ENCODE data around the gene TUBA8. TPM values are rescaled to one million over a fixed set of nuclear protein-coding genes. Genes with fewer than 3 reads are reported as not detected.

TUBA8 gene
- total RNA-seq, 4 donors from 2014 or later, result 1.7 to 7.1 (median 2.6) TPM

DNA sequence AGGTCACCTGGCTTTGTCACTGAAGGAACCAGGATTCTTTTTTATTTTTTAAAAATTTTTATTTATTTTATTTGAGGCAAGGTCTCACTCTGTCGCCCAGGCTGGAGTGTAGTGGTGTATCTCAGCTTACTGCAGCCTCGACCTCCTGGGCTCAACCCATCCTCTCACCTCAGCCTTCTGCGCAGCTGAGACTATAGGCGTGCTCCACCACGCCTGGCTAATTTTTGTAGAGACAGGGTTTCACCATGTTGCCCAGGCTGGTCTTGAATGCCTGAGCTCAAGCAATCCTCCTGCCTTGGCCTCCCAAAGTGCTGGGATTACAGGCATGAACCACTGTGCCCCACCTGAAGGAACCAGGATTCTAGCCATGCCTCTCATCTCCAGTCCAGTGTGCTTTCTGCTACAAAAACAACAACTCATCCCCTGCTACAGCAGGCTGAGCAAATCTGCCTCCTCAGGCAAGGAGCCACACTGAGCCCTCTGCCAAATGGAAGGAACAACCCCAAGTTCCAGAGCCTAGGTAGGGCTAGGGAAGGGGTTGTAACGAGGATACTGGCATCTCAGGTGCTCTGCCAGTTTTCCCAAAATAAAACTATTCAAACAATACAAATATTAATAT is 35.4 kb upstream of the TUBA8 start:
- TF ChIP-seq, protein P1, sequence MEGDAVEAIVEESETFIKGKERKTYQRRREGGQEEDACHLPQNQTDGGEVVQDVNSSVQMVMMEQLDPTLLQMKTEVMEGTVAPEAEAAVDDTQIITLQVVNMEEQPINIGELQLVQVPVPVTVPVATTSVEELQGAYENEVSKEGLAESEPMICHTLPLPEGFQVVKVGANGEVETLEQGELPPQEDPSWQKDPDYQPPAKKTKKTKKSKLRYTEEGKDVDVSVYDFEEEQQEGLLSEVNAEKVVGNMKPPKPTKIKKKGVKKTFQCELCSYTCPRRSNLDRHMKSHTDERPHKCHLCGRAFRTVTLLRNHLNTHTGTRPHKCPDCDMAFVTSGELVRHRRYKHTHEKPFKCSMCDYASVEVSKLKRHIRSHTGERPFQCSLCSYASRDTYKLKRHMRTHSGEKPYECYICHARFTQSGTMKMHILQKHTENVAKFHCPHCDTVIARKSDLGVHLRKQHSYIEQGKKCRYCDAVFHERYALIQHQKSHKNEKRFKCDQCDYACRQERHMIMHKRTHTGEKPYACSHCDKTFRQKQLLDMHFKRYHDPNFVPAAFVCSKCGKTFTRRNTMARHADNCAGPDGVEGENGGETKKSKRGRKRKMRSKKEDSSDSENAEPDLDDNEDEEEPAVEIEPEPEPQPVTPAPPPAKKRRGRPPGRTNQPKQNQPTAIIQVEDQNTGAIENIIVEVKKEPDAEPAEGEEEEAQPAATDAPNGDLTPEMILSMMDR (IDR thresholded peaks at IDR 0.05), result no peak
- no peak for TF ChIP-seq POLR2AphosphoS5 (IDR thresholded peaks at IDR 0.05)
- TF ChIP-seq EP300 (IDR thresholded peaks at IDR 0.05), result no peak
- TF ChIP-seq POLR2A (IDR thresholded peaks at IDR 0.05), result no peak
- no peak overlapping the region for H3K4me3 ChIP-seq
- H3K4me1 ChIP-seq, result peaks cover 42% of the 10 kb centered on the region
- H3K36me3 ChIP-seq, result peaks cover 7% of the 10 kb centered on the region
- no peak overlapping the region for H3K27ac ChIP-seq
- WGBS, result 84% methylated on average over 6 of the region's 6 CpGs
- no peaks in the 10 kb centered on the region for H3K9me3 ChIP-seq
- DNase-seq (ENCODE audit: low spot score in 2 of 2), result no peak
- no peaks in the 10 kb centered on the region for H3K27me3 ChIP-seq

- DNase-seq (ENCODE audit: low spot score in 2 of 2), result no peak
- 26% methylated on average over 13 of the region's 13 CpGs for WGBS
- no peak overlapping the region for H3K4me3 ChIP-seq
- no peaks in the 10 kb centered on the region for H3K27me3 ChIP-seq
- TF ChIP-seq EP300 (IDR thresholded peaks at IDR 0.05), result no peak
- TF ChIP-seq, protein P1 (IDR thresholded peaks at IDR 0.05), result peak; percentile 71 to 94
- H3K9me3 ChIP-seq, result no peaks in the 10 kb centered on the region
- peak overlapping the region; percentile 87 for H3K27ac ChIP-seq
- peaks cover 42% of the 10 kb centered on the region for H3K4me1 ChIP-seq
- H3K36me3 ChIP-seq, result peaks cover 14% of the 10 kb centered on the region
Measured at GRCh38 chr22:18075720-18076497, 34.7 kb upstream of the TUBA8 start.

- H3K4me1 ChIP-seq, result peaks cover 43% of the 10 kb centered on the region
- peak overlapping the region; percentile 82 for H3K4me3 ChIP-seq
- no peak for TF ChIP-seq POLR2A (IDR thresholded peaks at IDR 0.05)
- TF ChIP-seq EP300 (IDR thresholded peaks at IDR 0.05), result no peak
- no peak for TF ChIP-seq POLR2AphosphoS5 (IDR thresholded peaks at IDR 0.05)
- TF ChIP-seq, protein P1 (IDR thresholded peaks at IDR 0.05), result no peak
- no peak for DNase-seq (ENCODE audit: low spot score in 2 of 2)
- 4% methylated on average over 9 of the region's 10 CpGs for WGBS
- H3K27me3 ChIP-seq, result no peaks in the 10 kb centered on the region
- H3K36me3 ChIP-seq, result peaks cover 24% of the 10 kb centered on the region
- H3K27ac ChIP-seq, result peak overlapping the region; percentile 87
- no peaks in the 10 kb centered on the region for H3K9me3 ChIP-seq
Measured at GRCh38 chr22:18077087-18077638, 33.4 kb upstream of the TUBA8 start.

GRCh38 chr22:18077639-18078328 is 32.8 kb upstream of the TUBA8 start, which contains the start of gene PEX26:
Gene PEX26, plus strand, starts transcription at chr22:18077990. Its CDS starts 387 bp downstream, at chr22:18078377.
- Histone ChIP-seq H3K36me3 (peaks cover 28% of the 10 kb centered on the region), H3K27me3 (no peaks in the 10 kb centered on the region), H3K27ac (peak within 1 kb of the TSS; percentile 87), H3K9me3 (no peaks in the 10 kb centered on the region), H3K4me1 (peaks cover 46% of the 10 kb centered on the region), H3K4me3 (peak within 1 kb of the TSS; percentile 82)
- peak; percentile 97 to 99 for DNase-seq (ENCODE audit: low spot score in 2 of 2)
- TF ChIP-seq POLR2AphosphoS5 (IDR thresholded peaks at IDR 0.05) (peak in 2 of 3 donors; percentile 37 to 81), EP300 (IDR thresholded peaks at IDR 0.05) (peak; percentile 19), POLR2A (IDR thresholded peaks at IDR 0.05) (peak; percentile 47 to 48)
- TF ChIP-seq, protein P1 (IDR thresholded peaks at IDR 0.05), result no peak
- under 1% methylated on average over 25 of the region's 50 CpGs for WGBS
